ENCODE results near the gene GMCL1.

Gene GMCL1

GRCh38 chr2:69827796-69828540 lies 1.5 kb upstream of the GMCL1 start:
- TF ChIP-seq ZNF274 (IDR thresholded peaks at IDR 0.05; ENCODE audit: low read depth, low read length) = no peak

GRCh38 chr2:69828938-69829255 lies 563 bp upstream of the GMCL1 start:
- TF ChIP-seq ZNF274 (IDR thresholded peaks at IDR 0.05; ENCODE audit: low read depth, low read length) = no peak
- H3K4me3 ChIP-seq (ENCODE audit: low read length) = peak overlapping the region; percentile 95

More at GRCh38 chr2:69827796-69828540, 1.5 kb upstream of the GMCL1 start:
- H3K4me3 ChIP-seq (ENCODE audit: low read length) = no peak overlapping the region

- TF ChIP-seq ZNF274 (IDR thresholded peaks at IDR 0.05; ENCODE audit: low read depth, low read length) = no peak
- peak overlapping the region; percentile 95 for H3K4me3 ChIP-seq (ENCODE audit: low read length)
Measured at GRCh38 chr2:69830045-69830905, 815 bp downstream of the GMCL1 start.

GRCh38 chr2:69830906-69831241 lies 1.4 kb downstream of the GMCL1 start:
- H3K4me3 ChIP-seq (ENCODE audit: low read length) = peak overlapping the region; percentile 95

- no peak for TF ChIP-seq ZNF274 (IDR thresholded peaks at IDR 0.05; ENCODE audit: low read depth, low read length)
- H3K4me3 ChIP-seq (ENCODE audit: low read length) = no peak overlapping the region; the same call in 1 of the 2 replicates
Measured at GRCh38 chr2:69831354-69831905, 2.0 kb downstream of the GMCL1 start.

- TF ChIP-seq ZNF274 (IDR thresholded peaks at IDR 0.05; ENCODE audit: low read depth, low read length) = no peak
- no peak overlapping the region for H3K4me3 ChIP-seq (ENCODE audit: low read length)
Measured at GRCh38 chr2:69833752-69834151, 4.3 kb downstream of the GMCL1 start.

- TF ChIP-seq ZNF274 (IDR thresholded peaks at IDR 0.05; ENCODE audit: low read depth, low read length) = no peak
- no peak overlapping the region for H3K4me3 ChIP-seq (ENCODE audit: low read length)
Measured at GRCh38 chr2:69835666-69836065, 6.2 kb downstream of the GMCL1 start.

GRCh38 chr2:69836316-69836715 lies 6.9 kb downstream of the GMCL1 start:
- no peak overlapping the region for H3K4me3 ChIP-seq (ENCODE audit: low read length)
- no peak for TF ChIP-seq ZNF274 (IDR thresholded peaks at IDR 0.05; ENCODE audit: low read depth, low read length)

GRCh38 chr2:69837533-69837932 lies 8.1 kb downstream of the GMCL1 start:
- no peak for TF ChIP-seq ZNF274 (IDR thresholded peaks at IDR 0.05; ENCODE audit: low read depth, low read length)
- no peak overlapping the region for H3K4me3 ChIP-seq (ENCODE audit: low read length)

GRCh38 chr2:69843993-69844392 lies 14.5 kb downstream of the GMCL1 start:
- no peak for TF ChIP-seq ZNF274 (IDR thresholded peaks at IDR 0.05; ENCODE audit: low read depth, low read length)
- H3K4me3 ChIP-seq (ENCODE audit: low read length) = no peak overlapping the region

GRCh38 chr2:69844560-69844959 lies 15.1 kb downstream of the GMCL1 start:
- no peak overlapping the region for H3K4me3 ChIP-seq (ENCODE audit: low read length)
- TF ChIP-seq ZNF274 (IDR thresholded peaks at IDR 0.05; ENCODE audit: low read depth, low read length) = no peak

- no peak for TF ChIP-seq ZNF274 (IDR thresholded peaks at IDR 0.05; ENCODE audit: low read depth, low read length)
- H3K4me3 ChIP-seq (ENCODE audit: low read length) = no peak overlapping the region
Measured at GRCh38 chr2:69846182-69847067, 17.0 kb downstream of the GMCL1 start.

- H3K4me3 ChIP-seq (ENCODE audit: low read length) = no peak overlapping the region
- no peak for TF ChIP-seq ZNF274 (IDR thresholded peaks at IDR 0.05; ENCODE audit: low read depth, low read length)
Measured at GRCh38 chr2:69847068-69847828, 17.8 kb downstream of the GMCL1 start.
